Astrocyte of the spinal cord (primary cell): ENCODE results near the gene ZBTB20.

Experiments used
- DNase-seq: peaks from one replicate; pipeline ENCODE4 v3.0.0; 2011; ENCODE audit warnings: low read depth, low spot score
- H3K4me3 ChIP-seq: 2 replicates; pipeline ENCODE4 v1.5.1; 2011; ENCODE audit warnings: low read depth, mild to moderate bottlenecking, low read length, moderate library complexity
- in situ Hi-C: cut with HindIII; loops from 2 replicates; pipeline ENCODE4 v1.10.0; 2017; ENCODE audit warnings: low sequenced_read_pairs
- TF ChIP-seq, protein P1 (sequence below): IDR thresholded peaks from 2 replicates; pipeline ENCODE4 v1.5.1; 2012; ENCODE audit warnings: low read depth, mild to moderate bottlenecking, low read length, inconsistent platforms

Gene ZBTB20

DNA sequence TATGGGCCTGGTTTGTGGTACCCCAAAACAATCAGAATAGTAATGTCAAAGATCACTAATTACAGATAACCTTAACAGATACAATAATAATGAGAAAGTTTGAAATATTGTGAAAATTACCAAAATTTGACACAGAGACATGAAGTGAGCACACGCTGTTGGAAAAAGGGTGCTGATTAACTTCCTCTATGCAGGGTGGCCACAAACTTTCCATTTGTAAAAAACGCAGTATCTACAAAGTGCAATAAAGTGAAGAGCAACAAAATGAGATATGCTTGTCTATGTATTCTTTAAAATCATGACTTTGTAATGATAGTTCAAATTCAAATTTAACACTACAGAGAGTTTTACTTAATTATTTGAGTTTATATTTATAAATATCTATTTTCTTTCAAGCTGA lies 860.8 kb downstream of the ZBTB20 start:
- no peak for DNase-seq
- in situ Hi-C loops: no loop called here
- TF ChIP-seq, protein P1, sequence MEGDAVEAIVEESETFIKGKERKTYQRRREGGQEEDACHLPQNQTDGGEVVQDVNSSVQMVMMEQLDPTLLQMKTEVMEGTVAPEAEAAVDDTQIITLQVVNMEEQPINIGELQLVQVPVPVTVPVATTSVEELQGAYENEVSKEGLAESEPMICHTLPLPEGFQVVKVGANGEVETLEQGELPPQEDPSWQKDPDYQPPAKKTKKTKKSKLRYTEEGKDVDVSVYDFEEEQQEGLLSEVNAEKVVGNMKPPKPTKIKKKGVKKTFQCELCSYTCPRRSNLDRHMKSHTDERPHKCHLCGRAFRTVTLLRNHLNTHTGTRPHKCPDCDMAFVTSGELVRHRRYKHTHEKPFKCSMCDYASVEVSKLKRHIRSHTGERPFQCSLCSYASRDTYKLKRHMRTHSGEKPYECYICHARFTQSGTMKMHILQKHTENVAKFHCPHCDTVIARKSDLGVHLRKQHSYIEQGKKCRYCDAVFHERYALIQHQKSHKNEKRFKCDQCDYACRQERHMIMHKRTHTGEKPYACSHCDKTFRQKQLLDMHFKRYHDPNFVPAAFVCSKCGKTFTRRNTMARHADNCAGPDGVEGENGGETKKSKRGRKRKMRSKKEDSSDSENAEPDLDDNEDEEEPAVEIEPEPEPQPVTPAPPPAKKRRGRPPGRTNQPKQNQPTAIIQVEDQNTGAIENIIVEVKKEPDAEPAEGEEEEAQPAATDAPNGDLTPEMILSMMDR: no peak
- no peak overlapping the region for H3K4me3 ChIP-seq

DNA sequence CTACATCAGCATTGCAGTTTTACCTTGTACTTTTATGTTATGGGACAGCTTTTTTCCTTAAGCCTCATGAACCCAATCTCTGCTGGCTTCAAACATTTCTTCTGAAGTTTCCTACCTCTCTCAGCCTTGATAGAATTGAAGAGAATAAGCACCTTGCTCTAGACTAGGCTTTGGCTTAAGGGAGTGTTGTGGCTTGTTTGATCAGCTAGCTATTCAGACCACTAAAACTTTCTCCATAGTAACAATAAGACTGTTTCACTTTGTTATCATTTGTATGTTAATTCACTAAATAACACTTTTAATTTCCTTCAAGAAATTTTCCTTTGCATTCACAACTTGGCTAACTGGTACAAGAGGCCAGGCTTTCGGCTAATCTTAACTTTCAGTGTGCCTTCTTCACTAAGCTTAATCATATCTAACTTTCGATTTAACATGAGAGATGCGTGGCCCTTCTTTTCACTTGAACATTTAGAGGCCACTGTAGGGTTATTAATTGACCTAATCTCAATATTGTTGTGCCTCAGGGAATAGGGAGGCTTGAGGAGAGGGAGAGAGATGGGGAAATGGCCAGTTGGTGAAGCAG lies 861.3 kb downstream of the ZBTB20 start:
- TF ChIP-seq, protein P1: no peak
- no peak overlapping the region for H3K4me3 ChIP-seq
- DNase-seq: no peak
- in situ Hi-C loops: no loop called here

DNA sequence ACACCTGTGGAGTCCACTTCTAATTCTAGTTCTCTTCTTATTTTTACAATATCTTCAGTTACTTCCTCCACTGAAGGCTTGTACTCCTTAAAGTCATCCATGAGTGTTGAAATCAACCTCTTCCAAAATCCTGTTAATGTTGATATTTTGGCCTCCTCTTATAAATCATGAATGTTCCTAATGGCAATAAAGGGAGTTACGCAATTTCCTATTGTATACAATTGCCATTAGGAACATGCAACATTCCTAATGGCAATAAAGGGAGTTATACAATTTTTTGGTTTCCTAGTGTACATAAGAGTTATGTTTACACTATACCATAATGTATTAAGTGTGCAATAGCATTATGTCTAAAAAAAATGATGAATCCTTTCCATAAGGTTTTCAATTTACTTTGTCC lies 862.4 kb downstream of the ZBTB20 start:
- in situ Hi-C loops: no loop called here
- no peak overlapping the region for H3K4me3 ChIP-seq
- TF ChIP-seq, protein P1: no peak
- DNase-seq: no peak
